Measurements from ENCODE around the gene DPY19L1. TPM values are rescaled to one million over a fixed set of nuclear protein-coding genes. Genes with fewer than 3 reads are reported as not detected.
"Not testable (repeated sequence)": the region's sequence is repeated elsewhere in the genome, so short reads cannot be mapped to it uniquely, and the experiment has no call there.

DPY19L1 gene
- total RNA-seq, 2 donors from 2014 or later: 13.9 to 32.5 TPM

DNA sequence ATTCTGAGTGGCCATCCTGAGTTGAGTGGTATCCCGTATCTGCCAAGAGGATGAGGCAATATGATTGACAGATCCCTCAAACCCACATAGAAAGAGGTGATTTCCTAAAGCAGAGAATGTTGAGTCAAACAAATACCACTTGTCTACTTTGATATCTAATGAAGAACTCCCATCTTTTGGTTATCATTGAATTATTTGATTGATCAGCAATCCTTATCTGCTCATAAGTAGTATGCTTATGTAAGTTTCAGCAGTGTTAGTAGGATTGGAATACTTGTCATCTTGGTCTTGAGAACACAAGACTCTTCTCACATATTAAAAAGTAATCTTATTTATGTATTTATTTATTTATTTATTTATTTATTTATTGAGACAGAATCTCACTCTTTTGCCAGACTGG, 147.3 kb downstream of the DPY19L1 start:
- Histone ChIP-seq H3K36me3 (no peaks in the 10 kb centered on the region), H3K4me1 (ENCODE audit: control insufficient read depth in 1 of 2, low read depth in 2 of 2) (no peaks in the 10 kb centered on the region), H3K27ac (no peak overlapping the region), H3K4me3 (no peak overlapping the region), H3K9me3 (no peaks in the 10 kb centered on the region), H3K27me3 (replicated peaks; ENCODE audit: insufficient read depth) (no peaks in the 10 kb centered on the region)
- TF ChIP-seq, protein P1, sequence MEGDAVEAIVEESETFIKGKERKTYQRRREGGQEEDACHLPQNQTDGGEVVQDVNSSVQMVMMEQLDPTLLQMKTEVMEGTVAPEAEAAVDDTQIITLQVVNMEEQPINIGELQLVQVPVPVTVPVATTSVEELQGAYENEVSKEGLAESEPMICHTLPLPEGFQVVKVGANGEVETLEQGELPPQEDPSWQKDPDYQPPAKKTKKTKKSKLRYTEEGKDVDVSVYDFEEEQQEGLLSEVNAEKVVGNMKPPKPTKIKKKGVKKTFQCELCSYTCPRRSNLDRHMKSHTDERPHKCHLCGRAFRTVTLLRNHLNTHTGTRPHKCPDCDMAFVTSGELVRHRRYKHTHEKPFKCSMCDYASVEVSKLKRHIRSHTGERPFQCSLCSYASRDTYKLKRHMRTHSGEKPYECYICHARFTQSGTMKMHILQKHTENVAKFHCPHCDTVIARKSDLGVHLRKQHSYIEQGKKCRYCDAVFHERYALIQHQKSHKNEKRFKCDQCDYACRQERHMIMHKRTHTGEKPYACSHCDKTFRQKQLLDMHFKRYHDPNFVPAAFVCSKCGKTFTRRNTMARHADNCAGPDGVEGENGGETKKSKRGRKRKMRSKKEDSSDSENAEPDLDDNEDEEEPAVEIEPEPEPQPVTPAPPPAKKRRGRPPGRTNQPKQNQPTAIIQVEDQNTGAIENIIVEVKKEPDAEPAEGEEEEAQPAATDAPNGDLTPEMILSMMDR (IDR thresholded peaks at IDR 0.05): no peak
- ATAC-seq (ENCODE audit: insufficient number of reproducible peaks, low FRiP score, low read depth) (no peak), DNase-seq (ENCODE audit: low spot score) (no peak)

DNA sequence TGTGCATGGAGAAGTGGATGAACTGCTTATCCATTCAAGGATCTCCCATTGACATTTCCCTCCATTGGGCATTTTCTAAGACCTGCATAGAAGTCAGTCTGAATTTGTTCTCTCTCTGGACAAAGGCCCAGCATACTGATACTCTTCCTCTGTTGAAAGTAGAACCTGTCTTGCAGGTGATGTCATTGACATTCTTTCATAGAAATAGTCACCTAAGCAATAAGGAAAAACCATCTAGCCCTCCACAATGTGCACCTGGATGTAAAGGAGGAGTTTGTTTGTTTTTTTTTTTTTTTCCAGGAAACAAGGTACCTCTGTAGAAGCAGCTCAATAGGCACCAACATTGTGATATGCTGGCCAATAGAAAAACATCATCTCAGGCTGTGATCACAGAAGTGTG, 150.4 kb downstream of the DPY19L1 start:
- TF ChIP-seq, protein P1 (IDR thresholded peaks at IDR 0.05): no peak
- H3K4me1 ChIP-seq (ENCODE audit: control insufficient read depth in 1 of 2, low read depth in 2 of 2): no peaks in the 10 kb centered on the region
- H3K4me3 ChIP-seq: no peak overlapping the region
- H3K36me3 ChIP-seq: no peaks in the 10 kb centered on the region
- DNase-seq (ENCODE audit: low spot score): no peak
- H3K9me3 ChIP-seq: peaks cover 6% of the 10 kb centered on the region
- no peaks in the 10 kb centered on the region for H3K27me3 ChIP-seq (replicated peaks; ENCODE audit: insufficient read depth)
- no peak for ATAC-seq (ENCODE audit: insufficient number of reproducible peaks, low FRiP score, low read depth)
- no peak overlapping the region for H3K27ac ChIP-seq

DNA sequence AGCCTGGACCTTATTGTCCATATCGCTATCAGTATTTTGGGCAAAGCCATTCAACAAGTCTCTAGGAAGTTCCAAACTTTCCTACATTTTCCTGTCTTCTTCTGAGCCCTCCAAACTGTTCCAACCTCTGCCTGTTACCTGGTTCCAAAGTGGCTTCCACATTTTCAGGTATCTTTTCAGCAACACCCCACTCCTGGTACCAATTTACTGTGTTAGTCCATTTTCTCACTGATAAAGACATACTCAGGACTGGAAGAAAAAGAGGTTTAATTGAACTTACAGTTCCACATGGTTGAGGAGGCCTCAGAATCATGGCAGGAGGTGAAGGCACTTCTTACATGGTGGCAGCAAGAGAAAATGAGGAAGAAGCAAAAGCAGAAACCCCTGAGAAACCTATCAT, 153.4 kb downstream of the DPY19L1 start:
- ATAC-seq (ENCODE audit: insufficient number of reproducible peaks, low FRiP score, low read depth); H3K36me3 ChIP-seq; DNase-seq (ENCODE audit: low spot score); H3K4me1 ChIP-seq (ENCODE audit: control insufficient read depth in 1 of 2, low read depth in 2 of 2); H3K4me3 ChIP-seq; H3K27me3 ChIP-seq (replicated peaks; ENCODE audit: insufficient read depth); H3K9me3 ChIP-seq; H3K27ac ChIP-seq: not testable (repeated sequence)

DNA sequence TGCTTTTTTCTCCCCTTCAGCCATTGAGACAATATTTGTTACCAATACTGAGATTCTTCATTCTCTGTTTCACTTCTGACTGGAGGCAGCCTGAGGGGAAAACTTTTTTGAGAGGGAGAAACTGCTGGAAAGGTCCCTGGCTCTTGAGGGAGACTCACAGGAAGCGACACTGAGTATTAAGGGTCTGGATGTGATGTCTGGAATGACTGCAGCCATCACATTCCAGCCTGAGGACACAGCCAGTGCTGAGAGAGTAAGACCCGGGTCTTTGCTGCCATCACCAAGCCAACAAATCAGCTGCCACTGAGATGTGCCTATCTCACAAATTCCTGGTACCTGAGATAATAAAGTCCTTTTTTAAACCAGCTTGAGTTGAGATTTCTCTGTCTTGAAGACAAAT, 157.4 kb downstream of the DPY19L1 start:
- no peak overlapping the region for H3K27ac ChIP-seq
- DNase-seq (ENCODE audit: low spot score) (no peak), ATAC-seq (ENCODE audit: insufficient number of reproducible peaks, low FRiP score, low read depth) (no peak)
- peaks cover 6% of the 10 kb centered on the region for H3K9me3 ChIP-seq
- no peaks in the 10 kb centered on the region for H3K27me3 ChIP-seq (replicated peaks; ENCODE audit: insufficient read depth)
- H3K4me3 ChIP-seq: no peak overlapping the region
- H3K4me1 ChIP-seq (ENCODE audit: control insufficient read depth in 1 of 2, low read depth in 2 of 2): no peaks in the 10 kb centered on the region
- H3K36me3 ChIP-seq: no peaks in the 10 kb centered on the region
- TF ChIP-seq, protein P1 (IDR thresholded peaks at IDR 0.05): no peak

DNA sequence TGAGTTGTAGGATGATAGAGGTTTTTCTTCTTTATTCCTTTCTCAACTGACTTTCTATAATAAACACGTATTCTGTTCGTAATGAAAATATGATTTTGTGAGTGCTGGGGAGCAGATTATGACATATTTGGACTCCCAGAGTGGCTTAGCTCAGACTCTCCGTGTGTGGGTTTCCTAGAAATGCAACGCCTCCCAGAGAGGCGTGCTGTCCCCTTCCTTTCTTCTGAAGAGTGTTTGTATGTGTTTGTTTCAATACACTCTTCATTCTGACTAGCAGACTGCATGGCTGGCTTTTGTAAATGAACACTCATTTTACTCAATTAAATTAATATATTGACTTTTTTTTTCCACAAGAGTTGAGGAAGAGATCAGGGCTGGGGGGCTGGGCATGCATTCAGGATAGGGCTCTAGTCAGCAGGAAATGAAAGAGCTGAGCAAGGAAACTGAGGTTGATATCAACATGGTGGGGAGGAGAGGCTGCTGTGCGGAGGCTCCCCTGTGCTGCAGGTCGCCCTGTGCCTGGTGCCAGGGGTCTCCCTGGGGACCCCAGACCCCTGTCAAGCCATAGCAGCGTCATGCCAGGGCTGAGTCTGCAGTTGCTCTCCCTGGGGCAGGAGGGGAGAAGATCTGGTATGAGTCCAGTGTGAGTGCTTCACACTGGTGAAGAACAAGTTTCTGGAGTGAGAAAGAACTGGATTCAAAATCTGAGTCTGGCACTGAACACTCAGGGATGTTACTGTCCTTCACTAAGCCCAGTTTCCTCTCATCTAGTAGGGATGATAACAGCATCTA, 158.1 kb downstream of the DPY19L1 start:
- H3K9me3 ChIP-seq; H3K27ac ChIP-seq; DNase-seq (ENCODE audit: low spot score); H3K4me1 ChIP-seq (ENCODE audit: control insufficient read depth in 1 of 2, low read depth in 2 of 2); H3K36me3 ChIP-seq; H3K4me3 ChIP-seq; H3K27me3 ChIP-seq (replicated peaks; ENCODE audit: insufficient read depth); ATAC-seq (ENCODE audit: insufficient number of reproducible peaks, low FRiP score, low read depth): not testable (repeated sequence)

Other genes starting within 250 kb of the DPY19L1 start
- 1 to 10 TPM in 1 of 2 donors, under 1 TPM in 1; 0.35 to 3.4 TPM for gene TBX20, start 216.6 kb upstream of the DPY19L1 start, total RNA-seq

All from thoracic aorta (tissue), 2 donors.